ENCODE data around the gene TMPO. TPM values are rescaled to one million over a fixed set of nuclear protein-coding genes. Genes with fewer than 3 reads are reported as not detected.

Gene TMPO
- total and polyA plus RNA-seq, 2 donors from 2014 or later, result 13.9 to 55.5 TPM

- peaks cover 0 to 5% (median 0%) of the 10 kb centered on the region in 3 donors for H3K4me1 ChIP-seq (ENCODE audit: control insufficient read depth in 2 of 3, insufficient read depth in 2 of 3, low read depth in 1 of 3, low read length in 3 of 3)
- TF ChIP-seq, protein P1, sequence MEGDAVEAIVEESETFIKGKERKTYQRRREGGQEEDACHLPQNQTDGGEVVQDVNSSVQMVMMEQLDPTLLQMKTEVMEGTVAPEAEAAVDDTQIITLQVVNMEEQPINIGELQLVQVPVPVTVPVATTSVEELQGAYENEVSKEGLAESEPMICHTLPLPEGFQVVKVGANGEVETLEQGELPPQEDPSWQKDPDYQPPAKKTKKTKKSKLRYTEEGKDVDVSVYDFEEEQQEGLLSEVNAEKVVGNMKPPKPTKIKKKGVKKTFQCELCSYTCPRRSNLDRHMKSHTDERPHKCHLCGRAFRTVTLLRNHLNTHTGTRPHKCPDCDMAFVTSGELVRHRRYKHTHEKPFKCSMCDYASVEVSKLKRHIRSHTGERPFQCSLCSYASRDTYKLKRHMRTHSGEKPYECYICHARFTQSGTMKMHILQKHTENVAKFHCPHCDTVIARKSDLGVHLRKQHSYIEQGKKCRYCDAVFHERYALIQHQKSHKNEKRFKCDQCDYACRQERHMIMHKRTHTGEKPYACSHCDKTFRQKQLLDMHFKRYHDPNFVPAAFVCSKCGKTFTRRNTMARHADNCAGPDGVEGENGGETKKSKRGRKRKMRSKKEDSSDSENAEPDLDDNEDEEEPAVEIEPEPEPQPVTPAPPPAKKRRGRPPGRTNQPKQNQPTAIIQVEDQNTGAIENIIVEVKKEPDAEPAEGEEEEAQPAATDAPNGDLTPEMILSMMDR (IDR thresholded peaks at IDR 0.05; ENCODE audit: borderline replicate concordance, extremely low read depth, insufficient read depth), result no peak
- intact Hi-C loops (cut with DNase I), result no loop called here
Measured at GRCh38 chr12:98519257-98519907, 4.0 kb downstream of the TMPO start.

DNA sequence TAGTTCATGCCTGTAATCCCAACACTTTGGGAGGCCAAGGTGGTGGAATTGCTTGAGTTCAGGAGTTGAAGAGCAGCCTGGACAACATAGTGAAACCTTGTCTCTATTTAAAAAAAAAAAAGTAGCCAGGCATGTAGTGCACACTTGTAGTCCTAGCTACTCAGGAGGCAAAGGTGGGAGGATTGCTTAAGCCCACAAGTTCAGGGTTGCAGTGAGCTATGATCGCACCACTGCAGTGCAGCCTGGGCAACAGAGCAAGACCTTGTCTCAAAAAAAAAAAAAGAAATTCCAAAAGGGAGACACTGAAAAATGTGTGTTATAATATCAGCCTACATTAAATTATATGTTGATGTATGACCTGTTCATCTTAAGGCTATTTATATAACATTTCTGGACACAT is 14.7 kb downstream of the TMPO start:
- intact Hi-C loops (cut with DNase I), result no loop called here
- Histone ChIP-seq H3K9me3 (ENCODE audit: control insufficient read depth in 2 of 3, insufficient read depth in 1 of 3, low read length in 3 of 3) (no peaks in the 10 kb centered on the region), H3K4me1 (ENCODE audit: control insufficient read depth in 2 of 3, insufficient read depth in 2 of 3, low read depth in 1 of 3, low read length in 3 of 3) (peaks cover 0 to 2% (median 0%) of the 10 kb centered on the region in 3 donors), H3K27me3 (ENCODE audit: control insufficient read depth, insufficient read depth, low read length) (no peaks in the 10 kb centered on the region), H3K4me3 (ENCODE audit: low read length in 3 of 3) (no peak overlapping the region), H3K9ac (ENCODE audit: low read length in 3 of 3) (no peak overlapping the region), H3K36me3 (ENCODE audit: control insufficient read depth in 2 of 3, insufficient read depth in 3 of 3, low read length in 3 of 3) (peaks cover 2 to 11% (median 4%) of the 10 kb centered on the region in 3 donors), H3K27ac (ENCODE audit: low read depth in 2 of 2, low read length in 2 of 2) (no peak overlapping the region)
- FAIRE-seq, result no peak
- DNase-seq, result no peak
- TF ChIP-seq, protein P1 (IDR thresholded peaks at IDR 0.05; ENCODE audit: borderline replicate concordance, extremely low read depth, insufficient read depth), result no peak

More at GRCh38 chr12:98519257-98519907, 4.0 kb downstream of the TMPO start:
- Histone ChIP-seq H3K9ac (ENCODE audit: low read length in 3 of 3) (no peak overlapping the region), H3K27ac (ENCODE audit: low read depth in 2 of 2, low read length in 2 of 2) (no peak overlapping the region), H3K27me3 (ENCODE audit: control insufficient read depth, insufficient read depth, low read length) (no peaks in the 10 kb centered on the region), H3K4me3 (ENCODE audit: low read length in 3 of 3) (no peak overlapping the region), H3K9me3 (ENCODE audit: control insufficient read depth in 2 of 3, insufficient read depth in 1 of 3, low read length in 3 of 3) (no peaks in the 10 kb centered on the region), H3K36me3 (ENCODE audit: control insufficient read depth in 2 of 3, insufficient read depth in 3 of 3, low read length in 3 of 3) (peaks cover 0 to 3% (median 0%) of the 10 kb centered on the region in 3 donors)
- DNase-seq (no peak), FAIRE-seq (no peak)

DNA sequence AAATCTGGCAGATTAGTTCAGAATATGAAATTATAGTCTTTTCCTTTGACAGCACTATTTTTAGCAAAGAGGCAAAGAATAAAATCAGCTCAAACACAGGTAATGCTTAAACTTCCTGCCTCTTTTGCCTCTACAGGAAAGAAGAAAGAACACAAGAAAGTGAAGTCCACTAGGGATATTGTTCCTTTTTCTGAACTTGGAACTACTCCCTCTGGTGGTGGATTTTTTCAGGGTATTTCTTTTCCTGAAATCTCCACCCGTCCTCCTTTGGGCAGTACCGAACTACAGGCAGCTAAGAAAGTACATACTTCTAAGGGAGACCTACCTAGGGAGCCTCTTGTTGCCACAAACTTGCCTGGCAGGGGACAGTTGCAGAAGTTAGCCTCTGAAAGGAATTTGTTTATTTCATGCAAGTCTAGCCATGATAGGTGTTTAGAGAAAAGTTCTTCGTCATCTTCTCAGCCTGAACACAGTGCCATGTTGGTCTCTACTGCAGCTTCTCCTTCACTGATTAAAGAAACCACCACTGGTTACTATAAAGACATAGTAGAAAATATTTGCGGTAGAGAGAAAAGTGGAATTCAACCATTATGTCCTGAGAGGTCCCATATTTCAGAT is 17.4 kb downstream of the TMPO start:
- H3K4me1 ChIP-seq (ENCODE audit: control insufficient read depth in 2 of 3, insufficient read depth in 2 of 3, low read depth in 1 of 3, low read length in 3 of 3), result no peaks in the 10 kb centered on the region
- H3K27ac ChIP-seq (ENCODE audit: low read depth in 2 of 2, low read length in 2 of 2), result no peak overlapping the region
- H3K36me3 ChIP-seq (ENCODE audit: control insufficient read depth in 2 of 3, insufficient read depth in 3 of 3, low read length in 3 of 3), result peaks cover 2 to 11% (median 4%) of the 10 kb centered on the region in 3 donors
- peak in 2 of 5 donors; percentile 32 to 37 for DNase-seq
- intact Hi-C loops (cut with DNase I), result no loop called here
- TF ChIP-seq, protein P1 (IDR thresholded peaks at IDR 0.05; ENCODE audit: borderline replicate concordance, extremely low read depth, insufficient read depth), result peak; percentile 29
- no peak overlapping the region for H3K9ac ChIP-seq (ENCODE audit: low read length in 3 of 3)
- H3K27me3 ChIP-seq (ENCODE audit: control insufficient read depth, insufficient read depth, low read length), result no peaks in the 10 kb centered on the region
- H3K4me3 ChIP-seq (ENCODE audit: low read length in 3 of 3), result no peak overlapping the region
- no peak for FAIRE-seq
- H3K9me3 ChIP-seq (ENCODE audit: control insufficient read depth in 2 of 3, insufficient read depth in 1 of 3, low read length in 3 of 3), result no peaks in the 10 kb centered on the region
